Neural progenitor cell (in vitro differentiated cells): ENCODE measurements around the gene DPY30. TPM values are rescaled to one million over a fixed set of nuclear protein-coding genes. Genes with fewer than 3 reads are reported as not detected.
"Not testable (repeated sequence)": the region's sequence is repeated elsewhere in the genome, so short reads cannot be mapped to it uniquely, and the experiment has no call there.

Experiments used
- DNase-seq: peaks from one replicate; pipeline ENCODE4 v3.0.0-alpha.2; 2016; ENCODE audit warnings: low spot score
- H2AFZ ChIP-seq: fragments of 200-600 bp; sonication (generic); replicated peaks from 2 replicates; pipeline ENCODE4 v1.6.1; 2016; ENCODE audit warnings: antibody characterized with exemption
- H3F3A ChIP-seq: fragments of 200-600 bp; sonication (generic); 2 replicates; pipeline ENCODE4 v1.6.1; 2016; ENCODE audit warnings: antibody characterized with exemption, low read depth
- H3K27ac ChIP-seq: fragments of 200-600 bp; sonication (generic); 2 replicates; pipeline ENCODE4 v1.5.1; 2016; ENCODE audit warnings: mild to moderate bottlenecking
- H3K27me3 ChIP-seq: fragments of 200-600 bp; sonication (generic); 2 replicates; pipeline ENCODE4 v1.6.1; 2016; ENCODE audit warnings: mild to moderate bottlenecking, moderate library complexity
- H3K36me3 ChIP-seq: fragments of 200-600 bp; sonication (generic); 2 replicates; pipeline ENCODE4 v1.5.1; 2016
- H3K4me1 ChIP-seq: fragments of 200-600 bp; sonication (generic); 2 replicates; pipeline ENCODE4 v1.6.1; 2016; ENCODE audit warnings: mixed run types
- H3K4me2 ChIP-seq: fragments of 200-600 bp; sonication (generic); 2 replicates; pipeline ENCODE4 v1.6.1; 2016
- H3K4me3 ChIP-seq: fragments of 200-600 bp; sonication (generic); 2 replicates; pipeline ENCODE4 v1.5.1; 2016
- H3K79me2 ChIP-seq: fragments of 200-600 bp; sonication (generic); 2 replicates; pipeline ENCODE4 v1.6.1; 2016; ENCODE audit warnings: low read depth
- H3K9ac ChIP-seq: fragments of 200-600 bp; sonication (generic); 2 replicates; pipeline ENCODE4 v1.6.1; 2016
- H3K9me3 ChIP-seq: fragments of 200-600 bp; sonication (generic); 2 replicates; pipeline ENCODE4 v1.5.1; 2016; ENCODE audit warnings: low read depth
- H4K20me1 ChIP-seq: fragments of 200-600 bp; sonication (generic); 2 replicates; pipeline ENCODE4 v1.6.1; 2016; ENCODE audit warnings: low read depth
- H3K27ac Mint-ChIP-seq: 3 replicates; pipeline ENCODE4 v1.8.0; 2021; ENCODE audit warnings: mixed read lengths
- H3K27me3 Mint-ChIP-seq: 2 replicates; pipeline ENCODE4 v1.8.0; 2022; ENCODE audit warnings: low read depth, mild to moderate bottlenecking, inconsistent platforms, moderate library complexity, mixed read lengths; ENCODE audit not compliant: insufficient read depth
- H3K36me3 Mint-ChIP-seq: 3 replicates; pipeline ENCODE4 v1.8.0; 2021; ENCODE audit warnings: mixed read lengths
- H3K4me1 Mint-ChIP-seq: 3 replicates; pipeline ENCODE4 v1.8.0; 2021; ENCODE audit warnings: mixed read lengths
- H3K4me3 Mint-ChIP-seq: 3 replicates; pipeline ENCODE4 v1.8.0; 2021; ENCODE audit warnings: mild to moderate bottlenecking, moderate library complexity, mixed read lengths
- H3K9me3 Mint-ChIP-seq: 3 replicates; pipeline ENCODE4 v1.8.0; 2020; ENCODE audit warnings: mixed read lengths
- EZH2 ChIP-seq: fragments of 200-600 bp; sonication (generic); IDR thresholded peaks from 2 replicates; pipeline ENCODE4 v1.6.1; 2017; ENCODE audit warnings: antibody characterized with exemption, mild to moderate bottlenecking, moderate library complexity
- EZH2phosphoT487 ChIP-seq: fragments of 200-600 bp; sonication (generic); IDR thresholded peaks from 2 replicates; pipeline ENCODE4 v1.6.1; 2017; ENCODE audit warnings: antibody characterized with exemption
- total RNA-seq: library from RNA; depleted of rRNA; stranded (reverse); fragments of >200 nt; gene quantifications from 2 replicates; pipeline ENCODE4 v1.2.3, GENCODE V29; 2015; ENCODE audit warnings: low replicate concordance
- TF ChIP-seq, protein P1 (sequence below): fragments of 200-600 bp; sonication (generic); IDR thresholded peaks from 2 replicates; pipeline ENCODE4 v1.5.1; 2017; ENCODE audit warnings: antibody characterized with exemption, mild to moderate bottlenecking

Gene DPY30
- total RNA-seq, 1 donor from 2014 or later = 199 TPM

DNA sequence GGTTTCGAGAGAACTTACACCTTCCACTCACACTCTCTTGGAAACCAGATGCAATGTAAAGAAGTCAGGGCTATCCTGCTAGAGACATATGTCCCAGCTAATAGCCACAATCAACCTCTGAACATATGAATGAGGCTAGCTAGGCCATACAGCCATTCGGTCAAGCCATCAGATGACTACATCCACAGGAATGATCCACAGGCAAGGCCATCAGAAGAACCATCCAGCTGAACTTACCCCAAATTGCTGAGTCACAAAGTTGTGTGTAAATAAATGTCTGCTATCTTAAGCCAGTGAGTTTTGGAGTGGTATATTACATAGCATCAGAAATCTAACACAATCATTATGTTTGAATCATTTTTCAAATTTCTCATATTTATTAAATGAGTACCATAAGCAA lies 18.5 kb upstream of the DPY30 start:
- H3K4me3 Mint-ChIP-seq = no peak overlapping the region
- H3K27ac ChIP-seq = no peak overlapping the region
- H2AFZ ChIP-seq = no peak overlapping the region
- H3K36me3 ChIP-seq = no peaks in the 10 kb centered on the region
- TF ChIP-seq EZH2phosphoT487 = no peak
- TF ChIP-seq EZH2 = no peak
- TF ChIP-seq, protein P1, sequence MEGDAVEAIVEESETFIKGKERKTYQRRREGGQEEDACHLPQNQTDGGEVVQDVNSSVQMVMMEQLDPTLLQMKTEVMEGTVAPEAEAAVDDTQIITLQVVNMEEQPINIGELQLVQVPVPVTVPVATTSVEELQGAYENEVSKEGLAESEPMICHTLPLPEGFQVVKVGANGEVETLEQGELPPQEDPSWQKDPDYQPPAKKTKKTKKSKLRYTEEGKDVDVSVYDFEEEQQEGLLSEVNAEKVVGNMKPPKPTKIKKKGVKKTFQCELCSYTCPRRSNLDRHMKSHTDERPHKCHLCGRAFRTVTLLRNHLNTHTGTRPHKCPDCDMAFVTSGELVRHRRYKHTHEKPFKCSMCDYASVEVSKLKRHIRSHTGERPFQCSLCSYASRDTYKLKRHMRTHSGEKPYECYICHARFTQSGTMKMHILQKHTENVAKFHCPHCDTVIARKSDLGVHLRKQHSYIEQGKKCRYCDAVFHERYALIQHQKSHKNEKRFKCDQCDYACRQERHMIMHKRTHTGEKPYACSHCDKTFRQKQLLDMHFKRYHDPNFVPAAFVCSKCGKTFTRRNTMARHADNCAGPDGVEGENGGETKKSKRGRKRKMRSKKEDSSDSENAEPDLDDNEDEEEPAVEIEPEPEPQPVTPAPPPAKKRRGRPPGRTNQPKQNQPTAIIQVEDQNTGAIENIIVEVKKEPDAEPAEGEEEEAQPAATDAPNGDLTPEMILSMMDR = no peak
- H3K9ac ChIP-seq = no peak overlapping the region
- H3K36me3 Mint-ChIP-seq = no peaks in the 10 kb centered on the region
- no peaks in the 10 kb centered on the region for H3K79me2 ChIP-seq
- H3K9me3 ChIP-seq = no peaks in the 10 kb centered on the region
- H4K20me1 ChIP-seq = no peaks in the 10 kb centered on the region
- H3K9me3 Mint-ChIP-seq = no peaks in the 10 kb centered on the region
- H3F3A ChIP-seq = peaks cover 11% of the 10 kb centered on the region
- H3K4me1 Mint-ChIP-seq = peaks cover 7% of the 10 kb centered on the region
- H3K27me3 ChIP-seq = no peaks in the 10 kb centered on the region
- no peak overlapping the region for H3K4me3 ChIP-seq
- H3K27me3 Mint-ChIP-seq = peaks cover 4% of the 10 kb centered on the region
- H3K4me2 ChIP-seq = no peak overlapping the region
- H3K4me1 ChIP-seq = peaks cover 6% of the 10 kb centered on the region
- DNase-seq = no peak
- H3K27ac Mint-ChIP-seq = no peak overlapping the region

DNA sequence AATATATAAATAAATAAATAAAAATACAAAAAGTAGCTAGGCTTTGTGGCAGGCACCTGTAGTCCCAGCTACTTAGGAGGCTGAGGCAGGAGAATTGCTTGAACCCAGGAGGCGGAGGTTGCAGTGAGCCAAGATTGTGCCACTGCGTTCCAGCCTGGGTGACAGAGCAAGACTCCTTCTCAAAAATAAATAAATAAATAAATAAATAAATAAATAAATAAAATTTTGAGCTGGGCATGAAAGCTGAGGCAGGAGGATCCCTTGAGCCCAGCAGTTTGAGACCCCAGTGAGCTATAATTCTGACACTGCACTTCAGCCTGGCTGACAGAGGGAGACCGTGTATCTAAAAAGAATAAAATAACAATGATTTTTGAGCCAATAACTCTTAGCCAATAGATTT lies 15.0 kb upstream of the DPY30 start:
- H3K36me3 ChIP-seq, H3F3A ChIP-seq, H3K27ac ChIP-seq, H3K36me3 Mint-ChIP-seq, H3K4me1 ChIP-seq, H3K9me3 Mint-ChIP-seq, H3K4me2 ChIP-seq, H3K79me2 ChIP-seq, H3K27me3 Mint-ChIP-seq, H3K4me3 Mint-ChIP-seq, H3K4me1 Mint-ChIP-seq, H4K20me1 ChIP-seq, H3K27me3 ChIP-seq, H2AFZ ChIP-seq, DNase-seq, H3K4me3 ChIP-seq, H3K9ac ChIP-seq, H3K9me3 ChIP-seq, H3K27ac Mint-ChIP-seq: not testable (repeated sequence)

DNA sequence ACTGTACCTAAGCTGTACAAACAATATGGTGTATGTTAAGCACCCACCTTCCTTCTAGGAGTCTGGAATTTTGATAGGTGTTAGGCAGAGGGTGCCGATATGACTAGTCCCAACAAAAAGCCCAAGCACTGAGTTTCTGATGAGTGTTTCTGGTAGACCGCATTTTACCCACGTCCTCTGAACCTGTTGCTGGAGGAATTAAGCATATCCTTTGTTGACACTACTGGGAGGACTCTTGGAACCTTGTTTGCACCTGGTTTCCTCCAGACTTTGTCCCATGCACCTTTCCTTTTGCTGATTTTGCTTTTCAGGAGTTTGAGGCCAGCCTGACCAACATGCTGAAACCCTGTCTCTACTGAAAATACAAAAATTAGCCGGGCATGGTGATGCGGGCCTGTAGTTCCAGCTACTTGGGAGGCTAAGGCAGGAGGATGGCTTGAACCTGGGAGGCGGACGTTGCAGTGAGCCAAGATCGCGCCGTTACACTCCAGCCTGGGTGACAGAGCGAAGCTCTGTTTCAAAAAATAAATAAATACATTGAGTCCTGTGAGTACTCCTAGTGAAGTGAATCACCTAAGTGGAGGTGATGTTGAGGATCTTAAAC lies 12.3 kb upstream of the DPY30 start:
- H3K36me3 ChIP-seq = no peaks in the 10 kb centered on the region
- no peaks in the 10 kb centered on the region for H3K9me3 Mint-ChIP-seq
- no peak overlapping the region for H3K9ac ChIP-seq

DNA sequence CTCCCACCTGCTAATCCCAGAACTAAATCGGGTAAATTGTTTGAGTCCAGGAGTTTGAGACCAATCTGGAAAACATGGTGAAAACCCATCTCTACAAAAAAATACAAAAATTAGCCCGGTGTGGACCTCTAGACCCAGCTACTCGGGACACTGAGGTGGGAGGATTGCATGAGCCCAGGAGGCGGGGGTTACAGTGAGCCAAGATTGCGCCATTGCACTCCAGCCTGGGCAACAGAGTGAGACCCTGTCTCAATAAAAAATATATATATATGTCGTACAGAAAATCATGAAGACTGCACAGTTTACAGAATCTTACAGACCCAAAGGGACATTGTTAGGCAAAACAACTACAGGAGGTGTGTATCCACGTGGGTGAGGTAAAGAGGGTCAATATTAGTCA lies 4.0 kb upstream of the DPY30 start:
- no peak overlapping the region for H3K9ac ChIP-seq

More for the DNA sequence above, 12.3 kb upstream of the DPY30 start:
- no peaks in the 10 kb centered on the region for H3K4me1 Mint-ChIP-seq
- H3K4me3 Mint-ChIP-seq = no peak overlapping the region
- no peaks in the 10 kb centered on the region for H4K20me1 ChIP-seq
- no peak overlapping the region for H3K27ac ChIP-seq
- no peak overlapping the region for H3K27ac Mint-ChIP-seq
- no peaks in the 10 kb centered on the region for H3K27me3 Mint-ChIP-seq
- H3F3A ChIP-seq = no peaks in the 10 kb centered on the region
- no peaks in the 10 kb centered on the region for H3K79me2 ChIP-seq
- no peak overlapping the region for H3K4me3 ChIP-seq
- no peaks in the 10 kb centered on the region for H3K27me3 ChIP-seq
- H3K4me1 ChIP-seq = peaks cover 6% of the 10 kb centered on the region
- TF ChIP-seq, protein P1 = no peak
- TF ChIP-seq EZH2 (no peak), EZH2phosphoT487 (no peak)
- DNase-seq = no peak
- no peaks in the 10 kb centered on the region for H3K9me3 ChIP-seq
- H2AFZ ChIP-seq = peak overlapping the region; percentile 17
- no peak overlapping the region for H3K4me2 ChIP-seq
- no peaks in the 10 kb centered on the region for H3K36me3 Mint-ChIP-seq

DNA sequence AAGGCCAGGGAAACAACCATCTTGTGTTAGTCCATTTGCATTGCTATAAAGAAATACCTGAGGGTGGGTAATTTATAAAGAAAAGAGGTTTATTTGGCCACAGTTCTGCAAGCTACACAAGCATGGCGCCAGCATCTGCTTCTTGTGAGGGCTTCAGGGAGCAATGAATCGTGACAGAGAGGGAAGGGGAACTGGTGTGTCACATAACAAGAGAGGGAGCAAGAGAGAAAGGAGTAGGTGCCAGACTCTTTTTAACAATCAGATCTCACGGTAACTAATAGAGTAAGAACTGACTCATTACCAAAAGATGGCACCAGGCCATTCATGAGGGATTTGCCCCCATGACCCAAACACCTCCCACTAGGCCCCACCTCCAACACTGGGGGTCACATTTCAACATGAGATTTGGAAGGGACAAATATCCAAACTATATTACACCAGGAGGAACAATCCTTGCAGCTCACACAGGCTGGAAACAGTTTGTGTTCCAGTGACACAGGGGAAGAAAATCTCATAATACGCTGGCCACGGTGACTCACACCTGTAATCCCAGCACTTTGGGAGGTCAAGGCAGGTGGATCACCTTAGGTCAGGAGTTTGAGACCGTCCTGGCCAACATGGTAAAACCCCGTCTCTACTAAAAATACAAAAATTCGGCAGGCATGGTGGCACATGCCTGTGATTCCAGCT lies 5.3 kb downstream of the DPY30 start:
- H3K79me2 ChIP-seq = peaks cover 98% of the 10 kb centered on the region
- not testable (repeated sequence) for H3K9ac ChIP-seq, H3K4me2 ChIP-seq, H3K9me3 ChIP-seq, H3K27me3 Mint-ChIP-seq, H3K4me1 ChIP-seq, H3K4me3 ChIP-seq, H4K20me1 ChIP-seq, H3K27ac ChIP-seq, H3K36me3 ChIP-seq, H3K27me3 ChIP-seq, H3K4me3 Mint-ChIP-seq, H2AFZ ChIP-seq, H3K9me3 Mint-ChIP-seq, H3K27ac Mint-ChIP-seq, H3F3A ChIP-seq, DNase-seq
- H3K4me1 Mint-ChIP-seq = peaks cover 12% of the 10 kb centered on the region
- peaks cover 21% of the 10 kb centered on the region for H3K36me3 Mint-ChIP-seq

More for the DNA sequence above, 4.0 kb upstream of the DPY30 start:
- H3K4me2 ChIP-seq = no peak overlapping the region
- no peak for DNase-seq
- no peak overlapping the region for H3K27ac ChIP-seq
- Mint-ChIP-seq H3K36me3 (no peaks in the 10 kb centered on the region), H3K9me3 (no peaks in the 10 kb centered on the region), H3K27ac (no peak overlapping the region), H3K27me3 (no peaks in the 10 kb centered on the region), H3K4me1 (peaks cover 14% of the 10 kb centered on the region), H3K4me3 (no peak overlapping the region)
- H3K9me3 ChIP-seq = no peaks in the 10 kb centered on the region
- peaks cover 10% of the 10 kb centered on the region for H3K79me2 ChIP-seq
- H2AFZ ChIP-seq = no peak overlapping the region
- peaks cover 18% of the 10 kb centered on the region for H3F3A ChIP-seq
- peaks cover 4% of the 10 kb centered on the region for H3K4me1 ChIP-seq
- H3K27me3 ChIP-seq = no peaks in the 10 kb centered on the region
- H4K20me1 ChIP-seq = no peaks in the 10 kb centered on the region
- H3K36me3 ChIP-seq = no peaks in the 10 kb centered on the region
- H3K4me3 ChIP-seq = no peak overlapping the region
- no peak for TF ChIP-seq EZH2

DNA sequence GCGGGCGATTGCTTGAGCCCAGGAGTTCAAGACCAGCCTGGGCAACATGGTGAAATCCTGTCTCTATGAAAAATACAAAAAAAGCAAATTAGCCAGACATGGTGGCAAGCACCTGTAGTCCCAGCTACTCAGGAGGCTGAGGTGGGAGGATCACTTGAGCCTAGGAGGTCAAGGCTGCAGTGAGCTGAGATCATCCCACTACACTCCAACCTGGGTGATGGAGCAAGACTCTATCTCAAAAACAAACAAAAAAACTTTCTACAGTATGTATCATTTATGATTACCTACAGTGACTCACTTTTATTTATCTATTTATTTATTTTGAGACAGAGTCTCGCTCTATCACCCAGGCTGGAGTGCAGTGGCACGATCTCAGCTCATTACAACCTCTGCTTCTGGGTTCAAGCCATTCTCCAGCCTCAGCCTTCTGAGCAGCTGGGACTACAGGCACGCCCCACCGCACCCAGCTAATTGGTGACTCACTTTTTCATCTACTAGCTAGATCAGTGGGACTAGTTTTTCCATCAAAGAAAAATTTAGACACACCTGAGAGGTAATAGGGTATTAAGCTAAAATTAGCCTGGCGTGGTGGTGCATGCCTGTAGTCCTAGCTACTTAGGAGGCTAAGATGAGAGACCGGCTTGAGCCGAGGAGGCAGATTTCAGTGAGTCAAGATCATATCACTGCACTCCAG lies 20.7 kb downstream of the DPY30 start:
- H3K4me1 ChIP-seq, H2AFZ ChIP-seq, H3K36me3 ChIP-seq, H3K4me1 Mint-ChIP-seq, H3F3A ChIP-seq, H3K4me3 Mint-ChIP-seq, H3K9me3 Mint-ChIP-seq, H3K27me3 Mint-ChIP-seq, H3K9me3 ChIP-seq, H4K20me1 ChIP-seq, H3K27me3 ChIP-seq, H3K4me2 ChIP-seq, H3K79me2 ChIP-seq, H3K4me3 ChIP-seq, H3K9ac ChIP-seq, H3K27ac Mint-ChIP-seq, H3K27ac ChIP-seq, DNase-seq: not testable (repeated sequence)
- H3K36me3 Mint-ChIP-seq = peaks cover 11% of the 10 kb centered on the region
